Renal pelvis (tissue), 4 donors: ENCODE results near the gene GNPTAB. TPM values are rescaled to one million over a fixed set of nuclear protein-coding genes. Genes with fewer than 3 reads are reported as not detected.
A peak's percentile ranks its signal among the peaks of the same experiment; 100 is the strongest.

ENCODE experiments used
- DNase-seq: peaks from one replicate; pipeline ENCODE4 v3.0.0-alpha.2; 2013
- polyA plus RNA-seq, 3 donors: library from polyadenylated mRNA; unstranded; fragments of 120-200 nt; gene quantifications; one replicate each; pipeline ENCODE4 v1.2.1, GENCODE V29; 2013; ENCODE audit not compliant: insufficient read length in 3 of 3

The GNPTAB gene
- polyA plus RNA-seq, 3 donors = 28.2 to 43.6 (median 36.4) TPM

DNA sequence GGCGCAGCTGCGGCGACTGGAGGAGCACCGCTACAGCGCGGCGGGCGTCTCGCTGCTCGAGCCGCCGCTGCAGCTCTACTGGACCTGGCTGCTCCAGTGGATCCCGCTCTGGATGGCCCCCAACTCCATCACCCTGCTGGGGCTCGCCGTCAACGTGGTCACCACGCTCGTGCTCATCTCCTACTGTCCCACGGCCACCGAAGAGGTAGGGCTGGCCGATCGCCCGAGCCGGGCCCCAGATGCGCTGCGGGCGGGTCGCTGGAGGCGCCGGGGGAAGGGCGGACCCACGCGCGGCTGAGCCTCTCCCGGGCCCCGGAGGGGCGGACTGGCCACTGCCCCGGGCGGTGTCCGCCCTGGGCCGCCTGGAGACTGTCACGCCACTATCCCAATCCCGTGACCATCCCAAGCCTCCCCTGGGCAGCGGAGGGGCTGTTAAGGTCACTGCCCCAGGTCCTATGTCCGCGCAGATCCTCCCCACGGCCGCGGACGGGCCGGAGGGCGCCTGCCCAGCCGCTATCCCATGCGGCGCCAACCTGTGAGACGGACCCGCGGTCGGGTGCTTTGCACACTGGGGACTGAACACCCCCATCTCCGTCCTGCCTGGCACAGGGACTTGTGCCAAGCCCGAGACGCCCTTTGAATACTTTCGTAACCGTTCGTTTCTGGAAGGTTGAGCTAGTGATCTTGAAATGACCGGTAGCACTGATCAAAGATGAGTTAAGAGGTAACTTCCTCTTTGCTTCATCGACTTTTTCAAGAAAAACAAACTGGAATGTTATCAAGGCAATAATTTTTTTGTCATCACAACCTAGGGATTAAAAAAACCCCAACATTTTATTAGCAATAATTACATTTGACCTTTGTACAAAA is 132.6 kb downstream of the GNPTAB start:
- peak; percentile 44 for DNase-seq

DNA sequence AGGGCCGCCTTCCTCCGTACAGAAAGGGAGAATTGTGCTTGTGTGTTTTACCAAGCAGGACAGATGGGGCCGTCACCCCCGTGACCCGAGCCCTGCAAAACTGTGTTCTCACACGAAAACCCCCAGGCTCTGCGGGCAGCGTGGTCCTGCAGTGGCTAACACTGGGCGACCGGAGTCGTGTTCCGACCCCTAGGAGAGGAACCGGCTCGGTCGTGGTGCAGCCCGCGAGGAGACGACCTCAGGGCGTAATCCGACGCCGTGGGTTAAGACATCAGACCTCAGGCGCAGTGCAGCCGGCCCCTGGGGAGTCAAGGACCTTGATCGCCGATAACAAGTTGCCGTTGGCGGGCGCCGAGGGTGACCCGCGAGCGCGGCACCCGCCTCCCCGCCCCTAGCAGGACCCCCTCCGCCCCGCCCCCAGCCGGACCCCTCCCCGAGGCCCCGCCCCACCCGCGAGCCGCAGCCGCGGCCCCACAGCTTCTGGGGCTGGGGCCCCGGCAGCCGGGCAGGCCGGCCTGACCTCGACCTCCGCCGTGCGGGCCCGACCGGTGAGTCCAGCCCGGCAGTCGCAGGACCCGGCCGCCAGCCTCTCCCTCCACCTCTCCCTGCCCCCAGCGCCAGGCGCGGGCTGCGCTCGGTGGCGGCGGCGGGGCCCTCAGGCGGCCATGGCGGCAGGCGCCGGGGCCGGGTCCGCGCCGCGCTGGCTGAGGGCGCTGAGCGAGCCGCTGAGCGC is 133.4 kb downstream of the GNPTAB start, which contains the start of gene CHPT1:
Gene CHPT1, plus strand, starts transcription at position 444 of the 733 bp plus-strand sequence. Its CDS starts 222 bp downstream, at position 666.
- peak; percentile 29 for DNase-seq

DNA sequence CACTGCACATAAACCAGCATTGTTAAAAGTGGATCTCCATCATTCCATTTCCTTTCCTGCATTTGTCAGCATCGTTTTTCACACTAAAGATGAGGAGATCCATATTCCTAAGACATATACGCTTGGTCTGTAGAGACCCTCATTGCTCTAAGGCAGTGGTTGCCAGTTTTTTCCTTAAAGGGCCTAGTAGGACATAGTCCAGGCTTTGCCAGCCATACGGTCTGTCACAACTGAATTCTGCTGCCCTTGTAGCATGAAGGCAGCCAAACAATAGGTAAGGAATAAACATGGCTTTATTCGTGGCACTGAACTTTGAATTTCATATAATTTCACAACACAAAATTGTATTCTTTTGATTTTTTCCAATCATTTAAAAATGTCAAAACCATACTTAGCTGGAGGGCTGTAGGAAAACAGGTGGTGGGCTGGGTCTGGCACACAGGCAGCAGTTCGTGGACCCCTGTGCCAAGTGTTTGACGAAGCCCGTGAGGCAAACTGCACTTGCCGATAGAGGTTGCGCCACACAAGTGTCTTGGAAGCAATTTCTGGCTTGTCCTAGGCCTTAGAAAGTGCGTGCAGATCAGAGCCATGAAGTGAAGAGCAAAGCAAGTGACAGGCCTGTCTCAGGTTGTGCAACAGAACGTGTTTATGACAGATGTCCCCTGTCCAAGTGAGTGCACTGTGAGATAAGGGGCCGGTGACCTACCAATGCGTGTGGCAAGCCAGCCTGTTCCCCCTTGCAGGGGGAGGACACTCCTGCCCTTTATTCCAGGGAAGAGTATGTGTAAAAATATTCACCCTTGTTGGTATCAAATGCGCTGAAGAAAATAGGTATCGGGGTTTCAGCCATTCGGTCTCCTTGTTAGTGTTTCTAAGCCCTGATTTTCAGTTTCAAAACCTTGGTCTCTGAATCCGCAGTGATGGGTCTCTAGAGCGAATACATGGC is 134.2 kb downstream of the GNPTAB start:
- no peak for DNase-seq

DNA sequence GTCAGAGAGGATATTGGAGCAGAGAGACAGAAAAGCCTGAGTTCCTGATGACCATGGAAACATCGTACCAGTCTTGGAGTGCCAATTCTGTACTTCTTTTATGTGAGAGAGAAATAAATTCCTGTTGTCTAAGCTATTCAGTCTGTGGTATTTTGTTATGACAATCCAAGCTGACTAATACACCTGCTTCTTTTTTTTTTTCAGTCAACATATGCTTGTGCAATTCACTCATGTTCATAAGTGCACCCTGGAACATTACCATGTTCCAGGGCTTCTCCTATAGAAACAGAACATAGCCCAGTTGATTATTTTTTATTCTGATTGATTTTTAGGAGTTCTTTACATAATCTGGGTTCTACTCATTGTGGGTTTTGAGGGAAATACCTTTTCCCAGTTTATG is 135.1 kb downstream of the GNPTAB start:
- no peak for DNase-seq

Other genes starting within 250 kb of the GNPTAB start
- gene MYBPC1, start 236.0 kb downstream of the GNPTAB start, polyA plus RNA-seq = 1 to 10 TPM in 1 of 3 donors, under 1 TPM in 1, not detected in 1; 0.39 to 1.7 TPM
- 10 to 100 TPM; 33.1 to 43.0 (median 42.8) TPM for gene CHPT1, start 133.3 kb downstream of the GNPTAB start, polyA plus RNA-seq
- gene SYCP3, start 91.5 kb downstream of the GNPTAB start, polyA plus RNA-seq = 1 to 10 TPM in 1 of 3 donors, under 1 TPM in 2; 0.85 to 1.5 (median 0.97) TPM
- gene DRAM1, start 46.6 kb upstream of the GNPTAB start, polyA plus RNA-seq = 10 to 100 TPM; 15.5 to 22.0 (median 20.9) TPM
- gene WASHC3, start 231.0 kb upstream of the GNPTAB start, polyA plus RNA-seq = 10 to 100 TPM; 48.7 to 55.8 (median 49.5) TPM